Type B pancreatic cell (in vitro differentiated cells): ENCODE measurements around the gene PRKCA. TPM values are rescaled to one million over a fixed set of nuclear protein-coding genes. Genes with fewer than 3 reads are reported as not detected.

Source experiments
- DNase-seq: peaks from one replicate; pipeline ENCODE4 v3.0.0; 2021; ENCODE audit warnings: mixed read lengths; ENCODE audit not compliant: unreplicated experiment; ENCODE audit errors: extremely low spot score
- H3K27ac Mint-ChIP-seq: 2 replicates; pipeline ENCODE4 v1.8.0; 2021; ENCODE audit warnings: mild to moderate bottlenecking, mixed read lengths
- H3K27me3 Mint-ChIP-seq: 2 replicates; pipeline ENCODE4 v1.8.0; 2021; ENCODE audit warnings: mixed read lengths
- H3K36me3 Mint-ChIP-seq: 2 replicates; pipeline ENCODE4 v1.8.0; 2021; ENCODE audit warnings: mixed read lengths
- H3K4me1 Mint-ChIP-seq: one replicate; pipeline ENCODE4 v1.8.0; 2021; ENCODE audit warnings: mixed read lengths; ENCODE audit not compliant: unreplicated experiment
- H3K4me3 Mint-ChIP-seq: 2 replicates; pipeline ENCODE4 v1.8.0; 2021; ENCODE audit warnings: mild to moderate bottlenecking, mixed read lengths
- H3K9me3 Mint-ChIP-seq: 2 replicates; pipeline ENCODE4 v1.8.0; 2021; ENCODE audit warnings: mixed read lengths
- CTCF ChIP-seq: fragments of 200-600 bp; sonication (generic); conservative IDR thresholded peaks from 2 replicates; pipeline ENCODE4 v1.5.0; 2021; ENCODE audit warnings: antibody characterized with exemption, mild to moderate bottlenecking
- total RNA-seq: library from RNA; stranded (reverse); gene quantifications from 2 replicates; pipeline ENCODE4 v1.2.1, GENCODE V29; 2021; ENCODE audit warnings: low replicate concordance

The PRKCA gene
- total RNA-seq, 1 donor from 2014 or later, result 16.1 TPM

- Mint-ChIP-seq H3K9me3 (no peaks in the 10 kb centered on the region), H3K4me1 (peaks cover 30% of the 10 kb centered on the region), H3K36me3 (no peaks in the 10 kb centered on the region), H3K27me3 (no peaks in the 10 kb centered on the region), H3K27ac (no peak overlapping the region), H3K4me3 (no peak overlapping the region)
- no peak for DNase-seq
- no peak for TF ChIP-seq CTCF
Observed at GRCh38 chr17:66725956-66726355, 423.5 kb downstream of the PRKCA start.

GRCh38 chr17:66726371-66726770 lies 424.0 kb downstream of the PRKCA start:
- H3K9me3 Mint-ChIP-seq, result no peaks in the 10 kb centered on the region
- H3K27ac Mint-ChIP-seq, result no peak overlapping the region
- DNase-seq, result no peak
- H3K4me1 Mint-ChIP-seq, result peaks cover 30% of the 10 kb centered on the region
- no peak overlapping the region for H3K4me3 Mint-ChIP-seq
- H3K36me3 Mint-ChIP-seq, result no peaks in the 10 kb centered on the region
- H3K27me3 Mint-ChIP-seq, result no peaks in the 10 kb centered on the region
- TF ChIP-seq CTCF, result no peak

- H3K9me3 Mint-ChIP-seq, result no peaks in the 10 kb centered on the region
- H3K4me3 Mint-ChIP-seq, result no peak overlapping the region
- no peaks in the 10 kb centered on the region for H3K27me3 Mint-ChIP-seq
- H3K4me1 Mint-ChIP-seq, result peaks cover 30% of the 10 kb centered on the region
- H3K36me3 Mint-ChIP-seq, result no peaks in the 10 kb centered on the region
- no peak for DNase-seq
- H3K27ac Mint-ChIP-seq, result peak overlapping the region; percentile 71
- no peak for TF ChIP-seq CTCF
Observed at GRCh38 chr17:66726846-66727245, 424.4 kb downstream of the PRKCA start.

- no peaks in the 10 kb centered on the region for H3K27me3 Mint-ChIP-seq
- H3K27ac Mint-ChIP-seq, result no peak overlapping the region
- H3K36me3 Mint-ChIP-seq, result no peaks in the 10 kb centered on the region
- H3K4me3 Mint-ChIP-seq, result no peak overlapping the region
- peak; percentile 87 for TF ChIP-seq CTCF
- H3K4me1 Mint-ChIP-seq, result peaks cover 25% of the 10 kb centered on the region
- H3K9me3 Mint-ChIP-seq, result no peaks in the 10 kb centered on the region
- no peak for DNase-seq
Observed at GRCh38 chr17:66727634-66728570, 425.5 kb downstream of the PRKCA start.

GRCh38 chr17:66730461-66730923 lies 428.1 kb downstream of the PRKCA start:
- no peak for TF ChIP-seq CTCF
- Mint-ChIP-seq H3K27me3 (no peaks in the 10 kb centered on the region), H3K9me3 (no peaks in the 10 kb centered on the region), H3K4me3 (no peak overlapping the region), H3K36me3 (no peaks in the 10 kb centered on the region), H3K4me1 (peaks cover 12% of the 10 kb centered on the region), H3K27ac (no peak overlapping the region)
- DNase-seq, result no peak
